ENCODE measurements around the gene IPO11.

The IPO11 gene

DNA sequence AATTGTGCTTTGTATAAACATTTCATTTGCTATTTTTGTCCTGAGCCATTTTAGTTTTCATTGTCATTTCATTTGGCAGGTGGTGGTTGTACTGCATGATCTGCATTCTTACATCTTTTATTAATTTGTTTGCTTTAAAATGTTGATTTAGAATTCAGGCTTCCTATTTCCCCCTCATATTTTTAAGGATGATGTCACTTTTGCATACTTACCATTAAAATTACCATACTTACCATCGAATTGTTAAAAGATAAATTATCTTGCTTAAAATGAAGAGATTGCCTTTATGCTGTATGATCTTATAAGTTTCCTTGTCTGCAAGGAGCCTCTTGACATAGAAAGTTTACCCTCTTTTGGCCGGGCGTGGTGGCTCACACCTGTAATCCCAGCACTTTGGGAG is 40.0 kb upstream of the IPO11 start:
- H3K9me3 ChIP-seq (ENCODE audit: low read length) = no peaks in the 10 kb centered on the region
- no peaks in the 10 kb centered on the region for H3K9me2 ChIP-seq (ENCODE audit: low read depth, low read length)
- no peak overlapping the region for H3K4me2 ChIP-seq (ENCODE audit: low read length)
- TF ChIP-seq, protein P1, sequence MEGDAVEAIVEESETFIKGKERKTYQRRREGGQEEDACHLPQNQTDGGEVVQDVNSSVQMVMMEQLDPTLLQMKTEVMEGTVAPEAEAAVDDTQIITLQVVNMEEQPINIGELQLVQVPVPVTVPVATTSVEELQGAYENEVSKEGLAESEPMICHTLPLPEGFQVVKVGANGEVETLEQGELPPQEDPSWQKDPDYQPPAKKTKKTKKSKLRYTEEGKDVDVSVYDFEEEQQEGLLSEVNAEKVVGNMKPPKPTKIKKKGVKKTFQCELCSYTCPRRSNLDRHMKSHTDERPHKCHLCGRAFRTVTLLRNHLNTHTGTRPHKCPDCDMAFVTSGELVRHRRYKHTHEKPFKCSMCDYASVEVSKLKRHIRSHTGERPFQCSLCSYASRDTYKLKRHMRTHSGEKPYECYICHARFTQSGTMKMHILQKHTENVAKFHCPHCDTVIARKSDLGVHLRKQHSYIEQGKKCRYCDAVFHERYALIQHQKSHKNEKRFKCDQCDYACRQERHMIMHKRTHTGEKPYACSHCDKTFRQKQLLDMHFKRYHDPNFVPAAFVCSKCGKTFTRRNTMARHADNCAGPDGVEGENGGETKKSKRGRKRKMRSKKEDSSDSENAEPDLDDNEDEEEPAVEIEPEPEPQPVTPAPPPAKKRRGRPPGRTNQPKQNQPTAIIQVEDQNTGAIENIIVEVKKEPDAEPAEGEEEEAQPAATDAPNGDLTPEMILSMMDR (IDR thresholded peaks at IDR 0.05; ENCODE audit: low read length) = no peak
- TF ChIP-seq EZH2 (IDR thresholded peaks at IDR 0.05; ENCODE audit: borderline replicate concordance, low read length) = no peak
- H4K20me1 ChIP-seq (ENCODE audit: insufficient read depth, low read length) = no peaks in the 10 kb centered on the region
- H3K79me2 ChIP-seq (ENCODE audit: insufficient read depth, low read length) = no peaks in the 10 kb centered on the region
- H3F3A ChIP-seq (ENCODE audit: insufficient read depth, low read length) = no peaks in the 10 kb centered on the region
- H3K27ac ChIP-seq (ENCODE audit: low read depth, low read length, poor library complexity, severe bottlenecking) = no peak overlapping the region
- H3K36me3 ChIP-seq (ENCODE audit: insufficient read depth, low read length) = peaks cover 69% of the 10 kb centered on the region
- H2AFZ ChIP-seq (ENCODE audit: low read length) = no peak overlapping the region
- H3K27me3 ChIP-seq (ENCODE audit: insufficient read depth, low read length) = no peaks in the 10 kb centered on the region
- no peak overlapping the region for H3K9ac ChIP-seq (ENCODE audit: low read length)
- no peak overlapping the region for H3K4me3 ChIP-seq (ENCODE audit: low read depth, low read length, poor library complexity, severe bottlenecking)
- no peaks in the 10 kb centered on the region for H3K4me1 ChIP-seq (ENCODE audit: insufficient read depth, low read length, severe bottlenecking)

DNA sequence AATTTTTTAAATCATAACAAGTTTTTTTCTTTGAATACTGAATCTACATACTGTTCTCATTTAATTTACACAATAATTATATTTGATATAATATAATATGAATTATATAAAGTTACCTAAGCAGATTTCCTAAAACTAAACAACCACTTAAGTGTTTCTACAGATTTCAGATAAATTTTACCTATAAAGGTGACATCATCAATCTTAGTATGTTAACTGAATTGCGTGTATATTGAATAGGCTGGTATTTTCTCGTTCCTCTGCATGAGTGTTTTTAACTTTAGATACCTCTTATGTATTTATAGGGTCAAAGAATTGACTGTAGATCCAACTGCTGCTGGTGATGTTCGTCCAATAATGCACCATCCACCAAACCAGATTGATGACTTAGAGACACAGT is 39.2 kb upstream of the IPO11 start:
- Histone ChIP-seq H3K9ac (ENCODE audit: low read length) (no peak overlapping the region), H3K9me2 (ENCODE audit: low read depth, low read length) (no peaks in the 10 kb centered on the region), H3K27ac (ENCODE audit: low read depth, low read length, poor library complexity, severe bottlenecking) (no peak overlapping the region), H3K27me3 (ENCODE audit: insufficient read depth, low read length) (no peaks in the 10 kb centered on the region), H3F3A (ENCODE audit: insufficient read depth, low read length) (no peaks in the 10 kb centered on the region), H3K36me3 (ENCODE audit: insufficient read depth, low read length) (peaks cover 77% of the 10 kb centered on the region), H4K20me1 (ENCODE audit: insufficient read depth, low read length) (no peaks in the 10 kb centered on the region), H3K9me3 (ENCODE audit: low read length) (no peaks in the 10 kb centered on the region), H3K79me2 (ENCODE audit: insufficient read depth, low read length) (no peaks in the 10 kb centered on the region), H3K4me2 (ENCODE audit: low read length) (no peak overlapping the region), H2AFZ (ENCODE audit: low read length) (no peak overlapping the region), H3K4me1 (ENCODE audit: insufficient read depth, low read length, severe bottlenecking) (no peaks in the 10 kb centered on the region), H3K4me3 (ENCODE audit: low read depth, low read length, poor library complexity, severe bottlenecking) (no peak overlapping the region)
- no peak for TF ChIP-seq EZH2 (IDR thresholded peaks at IDR 0.05; ENCODE audit: borderline replicate concordance, low read length)
- TF ChIP-seq, protein P1 (IDR thresholded peaks at IDR 0.05; ENCODE audit: low read length) = no peak

DNA sequence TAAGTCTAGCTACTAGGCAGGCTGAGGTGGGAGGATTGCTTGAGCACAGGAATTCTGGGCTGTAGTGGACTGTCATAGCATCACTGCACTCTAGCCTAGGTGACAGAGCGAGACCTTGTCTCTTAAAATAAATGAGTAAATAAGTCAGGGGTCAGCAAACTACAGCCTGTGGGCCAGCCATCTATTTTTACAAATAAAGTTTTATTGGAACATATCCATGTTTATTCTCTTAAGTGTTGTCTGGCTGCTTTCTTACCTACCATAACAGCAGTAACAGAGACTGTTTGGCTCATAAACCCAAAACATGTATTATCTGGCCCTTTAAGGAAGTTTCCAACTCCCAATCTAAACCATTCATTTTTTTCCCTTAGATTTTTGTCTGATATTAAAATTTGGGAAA is 38.5 kb upstream of the IPO11 start:
- Histone ChIP-seq H3K9me2 (ENCODE audit: low read depth, low read length) (no peaks in the 10 kb centered on the region), H3K4me1 (ENCODE audit: insufficient read depth, low read length, severe bottlenecking) (no peaks in the 10 kb centered on the region), H3K4me2 (ENCODE audit: low read length) (no peak overlapping the region), H3K36me3 (ENCODE audit: insufficient read depth, low read length) (peaks cover 80% of the 10 kb centered on the region), H3K27ac (ENCODE audit: low read depth, low read length, poor library complexity, severe bottlenecking) (no peak overlapping the region), H3K79me2 (ENCODE audit: insufficient read depth, low read length) (no peaks in the 10 kb centered on the region), H3F3A (ENCODE audit: insufficient read depth, low read length) (no peaks in the 10 kb centered on the region), H4K20me1 (ENCODE audit: insufficient read depth, low read length) (no peaks in the 10 kb centered on the region), H3K4me3 (ENCODE audit: low read depth, low read length, poor library complexity, severe bottlenecking) (no peak overlapping the region), H2AFZ (ENCODE audit: low read length) (no peak overlapping the region), H3K27me3 (ENCODE audit: insufficient read depth, low read length) (no peaks in the 10 kb centered on the region), H3K9me3 (ENCODE audit: low read length) (no peaks in the 10 kb centered on the region), H3K9ac (ENCODE audit: low read length) (no peak overlapping the region)
- TF ChIP-seq, protein P1 (IDR thresholded peaks at IDR 0.05; ENCODE audit: low read length) = no peak
- TF ChIP-seq EZH2 (IDR thresholded peaks at IDR 0.05; ENCODE audit: borderline replicate concordance, low read length) = no peak

Data from OCI-LY1 (cell line).